ENCODE results near the gene OR52H1. TPM values are rescaled to one million over a fixed set of nuclear protein-coding genes. Genes with fewer than 3 reads are reported as not detected.

OR52H1 gene
- total and polyA plus RNA-seq, 2 experiments from 2014 or later = 0.28 TPM; not detected in 1

- TF ChIP-seq REST (IDR thresholded peaks at IDR 0.05; ENCODE audit: unreplicated experiment) (no peak), POLR2AphosphoS5 (IDR thresholded peaks at IDR 0.05; ENCODE audit: low read depth) (no peak), NANOG (IDR thresholded peaks at IDR 0.05; ENCODE audit: borderline replicate concordance) (no peak)
Measured at GRCh38 chr11:5550440-5551095, 2.2 kb upstream of the OR52H1 start (continued).

- no peak for ATAC-seq
- Histone ChIP-seq H3K79me2 (replicated peaks; ENCODE audit: insufficient read depth) (no peaks in the 10 kb centered on the region), H2AFZ (no peak overlapping the region), H3K4me1 (ENCODE audit: insufficient read depth) (no peaks in the 10 kb centered on the region), H4K20me1 (replicated peaks; ENCODE audit: insufficient read depth) (no peaks in the 10 kb centered on the region), H3K9me2 (ENCODE audit: insufficient read depth) (peaks cover 12% of the 10 kb centered on the region; the same call in 1 of the 2 replicates), H3K27ac (ENCODE audit: low read depth) (no peak overlapping the region), H3K36me3 (ENCODE audit: insufficient read depth) (no peaks in the 10 kb centered on the region), H3K27me3 (ENCODE audit: insufficient read depth) (no peaks in the 10 kb centered on the region), H3K4me2 (no peak overlapping the region), H3K4me3 (no peak overlapping the region), H3F3A (replicated peaks; ENCODE audit: low read depth) (no peaks in the 10 kb centered on the region)
- no peak overlapping the region for H3K4me3 Mint-ChIP-seq
- H3K27me3 Mint-ChIP-seq (ENCODE audit: insufficient read depth, low read depth, poor library complexity) = no peaks in the 10 kb centered on the region
- TF ChIP-seq POLR2AphosphoS5 (IDR thresholded peaks at IDR 0.05; ENCODE audit: low read depth) = no peak
- no peak for TF ChIP-seq REST (IDR thresholded peaks at IDR 0.05; ENCODE audit: unreplicated experiment)
- no peak for TF ChIP-seq EZH2phosphoT487 (IDR thresholded peaks at IDR 0.05; ENCODE audit: unreplicated experiment)
- TF ChIP-seq NANOG (IDR thresholded peaks at IDR 0.05; ENCODE audit: borderline replicate concordance) = no peak
- no peak for TF ChIP-seq ETS1 (IDR thresholded peaks at IDR 0.05)
- no peak for TF ChIP-seq ZNF462 (CRISPR knock-in tag; IDR thresholded peaks at IDR 0.05)
- no peaks in the 10 kb centered on the region for H3K4me1 Mint-ChIP-seq
- H3K27ac Mint-ChIP-seq = no peak overlapping the region
- no peaks in the 10 kb centered on the region for H3K9me3 Mint-ChIP-seq
- H3K36me3 Mint-ChIP-seq (ENCODE audit: low read depth) = no peaks in the 10 kb centered on the region
- DNase-seq (ENCODE audit: low spot score) = no peak
Measured at GRCh38 chr11:5547982-5548381, 358 bp downstream of the OR52H1 start.
